Type B pancreatic cell (in vitro differentiated cells): ENCODE measurements around the gene BEST1. TPM values are rescaled to one million over a fixed set of nuclear protein-coding genes. Genes with fewer than 3 reads are reported as not detected.

ENCODE experiments used
- DNase-seq: peaks from one replicate; pipeline ENCODE4 v3.0.0; 2021; ENCODE audit warnings: mixed read lengths; ENCODE audit not compliant: unreplicated experiment; ENCODE audit errors: extremely low spot score
- H3K27ac Mint-ChIP-seq: 2 replicates; pipeline ENCODE4 v1.8.0; 2021; ENCODE audit warnings: mild to moderate bottlenecking, mixed read lengths
- H3K27me3 Mint-ChIP-seq: 2 replicates; pipeline ENCODE4 v1.8.0; 2021; ENCODE audit warnings: mixed read lengths
- H3K36me3 Mint-ChIP-seq: 2 replicates; pipeline ENCODE4 v1.8.0; 2021; ENCODE audit warnings: mixed read lengths
- H3K4me1 Mint-ChIP-seq: one replicate; pipeline ENCODE4 v1.8.0; 2021; ENCODE audit warnings: mixed read lengths; ENCODE audit not compliant: unreplicated experiment
- H3K4me3 Mint-ChIP-seq: 2 replicates; pipeline ENCODE4 v1.8.0; 2021; ENCODE audit warnings: mild to moderate bottlenecking, mixed read lengths
- H3K9me3 Mint-ChIP-seq: 2 replicates; pipeline ENCODE4 v1.8.0; 2021; ENCODE audit warnings: mixed read lengths
- total RNA-seq: library from RNA; stranded (reverse); gene quantifications from 2 replicates; pipeline ENCODE4 v1.2.1, GENCODE V29; 2021; ENCODE audit warnings: low replicate concordance
- TF ChIP-seq, protein P1 (sequence below): fragments of 200-600 bp; sonication (generic); conservative IDR thresholded peaks from 2 replicates; pipeline ENCODE4 v1.5.0; 2021; ENCODE audit warnings: antibody characterized with exemption, mild to moderate bottlenecking

The BEST1 gene
- total RNA-seq, 1 donor from 2014 or later = 0.31 TPM

DNA sequence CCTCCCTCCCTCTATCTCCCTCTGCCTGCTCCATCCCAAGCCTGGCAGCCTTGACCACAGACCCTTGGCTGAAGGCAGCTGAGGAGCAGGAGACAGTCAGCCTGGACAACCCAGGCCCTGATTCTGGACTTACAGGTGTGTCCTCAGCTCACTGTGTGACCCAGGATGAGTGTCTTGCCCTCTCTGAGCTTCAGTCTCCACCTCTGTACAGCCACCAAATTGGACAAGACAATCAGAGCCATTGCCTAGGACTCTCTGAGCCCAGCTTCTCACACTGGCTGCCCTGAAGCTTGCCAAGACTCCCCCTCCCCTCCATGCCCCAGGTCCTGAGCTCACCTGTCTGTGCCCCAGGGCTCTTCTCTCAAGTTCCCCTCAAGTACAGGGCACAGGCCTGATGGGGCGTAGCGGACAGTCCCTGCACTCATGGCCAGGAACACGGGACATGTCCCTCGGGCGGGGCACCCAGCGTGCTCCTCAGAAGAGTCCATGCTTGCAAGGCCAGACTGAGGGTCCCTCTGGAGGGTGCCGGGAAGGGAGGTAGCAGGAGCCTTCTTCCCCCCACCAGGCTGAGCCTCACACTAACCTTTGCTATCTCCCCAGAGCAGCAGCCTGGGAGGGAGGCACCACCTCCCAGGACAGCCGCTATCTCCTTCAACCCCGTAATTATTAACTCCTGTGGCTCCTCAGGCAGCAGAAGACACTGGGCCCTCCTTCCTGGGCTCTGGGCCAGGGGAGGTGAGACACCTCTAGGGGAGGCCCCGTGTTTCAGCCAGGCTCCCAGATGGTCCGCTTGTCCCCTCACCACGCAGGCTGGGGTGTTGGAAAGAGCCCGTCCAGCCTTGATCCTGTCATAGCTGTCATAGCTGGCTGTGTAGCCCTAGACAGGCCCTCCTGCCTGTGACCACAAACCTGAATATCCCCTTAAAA, 30.2 kb upstream of the BEST1 start:
- no peaks in the 10 kb centered on the region for H3K9me3 Mint-ChIP-seq
- no peak overlapping the region for H3K27ac Mint-ChIP-seq
- H3K27me3 Mint-ChIP-seq = peaks cover 33% of the 10 kb centered on the region
- TF ChIP-seq, protein P1, sequence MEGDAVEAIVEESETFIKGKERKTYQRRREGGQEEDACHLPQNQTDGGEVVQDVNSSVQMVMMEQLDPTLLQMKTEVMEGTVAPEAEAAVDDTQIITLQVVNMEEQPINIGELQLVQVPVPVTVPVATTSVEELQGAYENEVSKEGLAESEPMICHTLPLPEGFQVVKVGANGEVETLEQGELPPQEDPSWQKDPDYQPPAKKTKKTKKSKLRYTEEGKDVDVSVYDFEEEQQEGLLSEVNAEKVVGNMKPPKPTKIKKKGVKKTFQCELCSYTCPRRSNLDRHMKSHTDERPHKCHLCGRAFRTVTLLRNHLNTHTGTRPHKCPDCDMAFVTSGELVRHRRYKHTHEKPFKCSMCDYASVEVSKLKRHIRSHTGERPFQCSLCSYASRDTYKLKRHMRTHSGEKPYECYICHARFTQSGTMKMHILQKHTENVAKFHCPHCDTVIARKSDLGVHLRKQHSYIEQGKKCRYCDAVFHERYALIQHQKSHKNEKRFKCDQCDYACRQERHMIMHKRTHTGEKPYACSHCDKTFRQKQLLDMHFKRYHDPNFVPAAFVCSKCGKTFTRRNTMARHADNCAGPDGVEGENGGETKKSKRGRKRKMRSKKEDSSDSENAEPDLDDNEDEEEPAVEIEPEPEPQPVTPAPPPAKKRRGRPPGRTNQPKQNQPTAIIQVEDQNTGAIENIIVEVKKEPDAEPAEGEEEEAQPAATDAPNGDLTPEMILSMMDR = no peak
- peak overlapping the region; percentile 66 for H3K4me3 Mint-ChIP-seq
- no peaks in the 10 kb centered on the region for H3K36me3 Mint-ChIP-seq
- peak; percentile 66 for DNase-seq
- peaks cover 51% of the 10 kb centered on the region for H3K4me1 Mint-ChIP-seq

DNA sequence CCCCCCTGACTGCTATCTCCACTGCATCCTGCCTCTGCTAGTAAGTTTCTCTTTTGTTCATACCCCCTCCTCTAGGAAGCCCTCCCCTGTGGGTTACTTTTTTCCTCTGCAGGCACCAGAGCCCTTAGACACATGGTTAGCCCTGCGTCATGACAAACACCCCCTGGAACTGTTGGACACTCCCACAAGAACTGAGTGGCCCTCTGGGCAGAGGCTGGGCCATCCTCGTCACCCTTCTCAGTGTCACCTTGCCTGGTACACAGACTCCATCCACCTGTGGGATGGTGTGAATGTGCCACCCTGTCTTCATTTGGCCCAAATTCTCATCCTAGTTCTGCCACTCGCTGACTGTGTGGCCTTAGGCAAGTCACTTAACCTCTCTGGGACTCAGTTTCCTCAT, 28.7 kb upstream of the BEST1 start:
- Mint-ChIP-seq H3K27ac (no peak overlapping the region), H3K27me3 (peaks cover 27% of the 10 kb centered on the region), H3K36me3 (no peaks in the 10 kb centered on the region), H3K4me3 (no peak overlapping the region), H3K9me3 (no peaks in the 10 kb centered on the region), H3K4me1 (peaks cover 64% of the 10 kb centered on the region)
- peak; percentile 43 for DNase-seq
- TF ChIP-seq, protein P1 = no peak

DNA sequence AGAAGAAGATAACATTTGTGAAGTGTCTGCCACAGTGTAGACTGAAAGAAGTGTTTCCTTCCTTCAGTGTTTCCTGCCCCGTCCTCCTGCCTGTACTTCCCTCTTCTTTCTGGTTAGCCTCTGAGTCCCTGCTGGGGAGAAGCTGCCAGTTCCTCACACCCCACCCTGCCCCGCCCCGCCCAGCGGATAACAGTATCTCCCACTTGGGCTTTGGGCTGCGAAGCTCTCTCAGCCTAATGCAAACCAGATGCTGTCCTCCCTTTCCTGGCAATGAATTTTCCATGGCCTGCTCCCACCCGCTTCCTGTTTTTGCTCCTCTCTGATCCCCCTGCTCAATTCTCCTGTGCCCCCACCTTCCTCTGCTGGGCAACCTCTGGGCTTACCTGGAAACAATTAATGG, 27.6 kb upstream of the BEST1 start:
- Mint-ChIP-seq H3K27ac (peak overlapping the region; percentile 94), H3K27me3 (peaks cover 27% of the 10 kb centered on the region), H3K9me3 (no peaks in the 10 kb centered on the region), H3K4me3 (peak overlapping the region; percentile 78), H3K36me3 (no peaks in the 10 kb centered on the region), H3K4me1 (peaks cover 68% of the 10 kb centered on the region)
- TF ChIP-seq, protein P1 = no peak
- DNase-seq = peak; percentile 71

- H3K36me3 Mint-ChIP-seq = no peaks in the 10 kb centered on the region
- peaks cover 20% of the 10 kb centered on the region for H3K27me3 Mint-ChIP-seq
- peak overlapping the region; percentile 78 for H3K4me3 Mint-ChIP-seq
- peak; percentile 72 for DNase-seq
- TF ChIP-seq, protein P1 = no peak
- no peaks in the 10 kb centered on the region for H3K9me3 Mint-ChIP-seq
- peak overlapping the region; percentile 94 for H3K27ac Mint-ChIP-seq
- peaks cover 60% of the 10 kb centered on the region for H3K4me1 Mint-ChIP-seq
These were observed 26.7 kb upstream of the BEST1 start for GRCh38 chr11:61923166-61924063.

DNA sequence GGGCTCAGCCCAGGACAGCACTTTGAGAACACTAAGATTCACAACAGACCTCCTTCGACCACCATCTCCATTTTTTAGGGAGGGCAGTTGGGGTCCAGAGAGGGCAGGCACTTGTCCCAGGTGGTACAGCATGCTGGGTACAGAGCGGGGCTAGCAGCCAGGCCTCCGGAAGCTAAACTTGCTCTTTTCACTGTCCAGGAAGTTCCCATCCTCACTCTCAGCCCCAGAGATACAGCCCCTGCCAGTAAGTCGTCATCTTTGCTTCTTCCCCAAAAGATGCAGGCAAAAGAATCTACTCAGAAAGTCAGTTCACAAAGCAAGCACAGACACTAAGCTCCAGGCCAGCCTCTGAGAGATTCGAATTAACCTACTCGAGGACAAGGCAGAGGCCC, 26.1 kb upstream of the BEST1 start:
- TF ChIP-seq, protein P1 = no peak
- H3K4me3 Mint-ChIP-seq = no peak overlapping the region
- H3K27ac Mint-ChIP-seq = peak overlapping the region; percentile 94
- H3K4me1 Mint-ChIP-seq = peaks cover 53% of the 10 kb centered on the region
- H3K36me3 Mint-ChIP-seq = no peaks in the 10 kb centered on the region
- DNase-seq = no peak
- no peaks in the 10 kb centered on the region for H3K9me3 Mint-ChIP-seq
- peaks cover 14% of the 10 kb centered on the region for H3K27me3 Mint-ChIP-seq
